GM12865 (cell line): ENCODE measurements around the gene CD22.

Source experiments
- DNase-seq: peaks from one replicate; pipeline ENCODE4 v3.0.0; 2010; ENCODE audit warnings: low read depth
- H3K4me3 ChIP-seq: 2 replicates; pipeline ENCODE4 v1.5.1; 2011; ENCODE audit warnings: mild to moderate bottlenecking, low read depth, low read length, control low read depth
- TF ChIP-seq, protein P1 (sequence below): IDR thresholded peaks from 2 replicates; pipeline ENCODE4 v1.5.1; 2011; ENCODE audit warnings: low read length, control low read depth, low read depth, inconsistent platforms; ENCODE audit not compliant: insufficient read depth; ENCODE audit errors: missing control alignments

CD22 gene

DNA sequence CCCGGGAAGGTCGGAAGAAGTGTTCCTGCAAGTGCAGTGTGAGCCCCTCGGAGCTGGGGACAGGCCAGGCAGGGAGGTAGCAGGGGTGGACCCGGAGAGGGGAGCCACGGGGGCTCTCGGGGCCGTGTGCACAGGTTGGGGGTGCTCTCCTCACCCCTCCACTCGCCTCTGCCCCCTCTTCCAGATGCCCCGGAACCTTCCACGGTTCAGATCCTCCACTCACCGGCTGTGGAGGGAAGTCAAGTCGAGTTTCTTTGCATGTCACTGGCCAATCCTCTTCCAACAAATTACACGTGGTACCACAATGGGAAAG is 9.0 kb downstream of the CD22 start:
- DNase-seq: no peak
- TF ChIP-seq, protein P1, sequence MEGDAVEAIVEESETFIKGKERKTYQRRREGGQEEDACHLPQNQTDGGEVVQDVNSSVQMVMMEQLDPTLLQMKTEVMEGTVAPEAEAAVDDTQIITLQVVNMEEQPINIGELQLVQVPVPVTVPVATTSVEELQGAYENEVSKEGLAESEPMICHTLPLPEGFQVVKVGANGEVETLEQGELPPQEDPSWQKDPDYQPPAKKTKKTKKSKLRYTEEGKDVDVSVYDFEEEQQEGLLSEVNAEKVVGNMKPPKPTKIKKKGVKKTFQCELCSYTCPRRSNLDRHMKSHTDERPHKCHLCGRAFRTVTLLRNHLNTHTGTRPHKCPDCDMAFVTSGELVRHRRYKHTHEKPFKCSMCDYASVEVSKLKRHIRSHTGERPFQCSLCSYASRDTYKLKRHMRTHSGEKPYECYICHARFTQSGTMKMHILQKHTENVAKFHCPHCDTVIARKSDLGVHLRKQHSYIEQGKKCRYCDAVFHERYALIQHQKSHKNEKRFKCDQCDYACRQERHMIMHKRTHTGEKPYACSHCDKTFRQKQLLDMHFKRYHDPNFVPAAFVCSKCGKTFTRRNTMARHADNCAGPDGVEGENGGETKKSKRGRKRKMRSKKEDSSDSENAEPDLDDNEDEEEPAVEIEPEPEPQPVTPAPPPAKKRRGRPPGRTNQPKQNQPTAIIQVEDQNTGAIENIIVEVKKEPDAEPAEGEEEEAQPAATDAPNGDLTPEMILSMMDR: no peak
- no peak overlapping the region for H3K4me3 ChIP-seq

DNA sequence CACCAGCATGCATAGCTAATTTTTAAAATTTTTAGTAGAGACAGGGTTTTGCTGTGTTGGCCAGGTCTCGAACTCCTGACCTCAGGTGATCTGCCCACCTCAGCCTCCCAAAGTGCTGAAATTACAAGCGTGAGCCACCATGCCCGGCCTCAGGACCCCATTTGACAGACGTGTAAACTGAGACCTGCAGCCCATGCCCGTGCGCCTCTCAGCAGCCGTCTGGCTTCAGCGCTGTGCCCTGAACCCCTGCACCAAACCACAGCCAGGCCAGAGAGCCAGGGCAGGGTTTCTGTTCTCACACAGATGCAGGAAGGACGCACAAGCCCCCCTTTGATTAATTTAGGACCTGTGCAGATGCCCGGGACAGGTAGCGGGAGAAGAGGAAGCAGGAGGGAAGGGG is 11.4 kb downstream of the CD22 start:
- H3K4me3 ChIP-seq: no peak overlapping the region
- DNase-seq: no peak

DNA sequence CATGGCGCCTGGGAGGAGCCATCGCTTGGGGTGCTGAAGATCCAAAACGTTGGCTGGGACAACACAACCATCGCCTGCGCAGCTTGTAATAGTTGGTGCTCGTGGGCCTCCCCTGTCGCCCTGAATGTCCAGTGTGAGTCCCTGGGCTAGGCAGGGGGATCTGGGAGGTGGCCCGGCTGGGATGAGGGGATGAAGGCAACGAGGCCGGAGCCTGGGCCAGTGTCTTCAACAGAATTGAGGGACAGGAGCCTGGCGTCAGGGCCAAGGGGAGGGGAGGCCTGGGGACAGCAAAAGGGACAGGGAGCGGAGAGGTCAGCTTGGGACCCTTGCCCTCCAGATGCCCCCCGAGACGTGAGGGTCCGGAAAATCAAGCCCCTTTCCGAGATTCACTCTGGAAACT is 12.0 kb downstream of the CD22 start:
- DNase-seq: no peak
- H3K4me3 ChIP-seq: no peak overlapping the region
- TF ChIP-seq, protein P1: no peak

More for the DNA sequence above, 11.4 kb downstream of the CD22 start:
- TF ChIP-seq, protein P1: no peak

DNA sequence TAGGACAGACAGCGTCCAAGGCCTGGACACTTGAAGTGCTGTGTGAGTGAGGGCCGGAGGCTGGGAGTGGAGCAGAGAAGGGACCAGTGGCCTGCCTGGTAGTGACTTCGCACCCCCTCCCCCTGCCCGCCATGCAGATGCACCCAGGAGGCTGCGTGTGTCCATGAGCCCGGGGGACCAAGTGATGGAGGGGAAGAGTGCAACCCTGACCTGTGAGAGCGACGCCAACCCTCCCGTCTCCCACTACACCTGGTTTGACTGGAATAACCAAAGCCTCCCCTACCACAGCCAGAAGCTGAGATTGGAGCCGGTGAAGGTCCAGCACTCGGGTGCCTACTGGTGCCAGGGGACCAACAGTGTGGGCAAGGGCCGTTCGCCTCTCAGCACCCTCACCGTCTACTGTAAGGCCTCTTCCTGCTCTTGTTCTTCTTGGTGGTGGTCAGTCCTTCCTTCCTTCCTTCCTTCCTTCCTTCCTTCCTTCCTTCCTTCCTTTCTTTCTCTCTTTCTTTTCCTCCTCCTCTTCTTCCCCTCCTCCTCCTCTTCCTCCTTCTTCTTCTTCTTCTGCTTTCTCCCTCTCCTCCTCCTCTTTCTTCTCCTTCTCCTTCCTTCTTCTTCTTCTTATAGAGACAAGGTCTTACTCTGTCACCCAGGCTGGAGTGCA is 12.7 kb downstream of the CD22 start:
- no peak overlapping the region for H3K4me3 ChIP-seq
- no peak for DNase-seq
- TF ChIP-seq, protein P1: no peak

DNA sequence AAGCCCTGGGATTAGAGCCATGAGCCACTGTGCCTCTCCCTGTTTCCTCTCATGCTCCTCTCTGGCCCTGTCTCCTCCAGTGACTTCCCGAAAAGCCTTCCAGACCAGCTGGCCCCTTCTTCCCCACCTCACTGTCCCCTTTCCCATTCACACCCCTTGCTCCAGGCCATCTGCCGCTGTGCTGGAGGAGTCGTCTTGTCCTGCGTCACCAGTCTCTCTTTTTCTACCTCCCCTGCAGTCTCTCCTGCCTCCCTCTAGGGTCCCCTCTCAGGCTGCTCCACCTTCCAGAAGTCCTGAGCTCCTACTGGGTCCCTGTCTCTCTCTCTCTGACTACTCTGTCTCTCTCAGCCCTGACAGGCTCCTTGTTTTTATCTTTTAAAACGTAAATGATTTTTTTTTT is 13.4 kb downstream of the CD22 start:
- TF ChIP-seq, protein P1: no peak
- no peak overlapping the region for H3K4me3 ChIP-seq
- no peak for DNase-seq

DNA sequence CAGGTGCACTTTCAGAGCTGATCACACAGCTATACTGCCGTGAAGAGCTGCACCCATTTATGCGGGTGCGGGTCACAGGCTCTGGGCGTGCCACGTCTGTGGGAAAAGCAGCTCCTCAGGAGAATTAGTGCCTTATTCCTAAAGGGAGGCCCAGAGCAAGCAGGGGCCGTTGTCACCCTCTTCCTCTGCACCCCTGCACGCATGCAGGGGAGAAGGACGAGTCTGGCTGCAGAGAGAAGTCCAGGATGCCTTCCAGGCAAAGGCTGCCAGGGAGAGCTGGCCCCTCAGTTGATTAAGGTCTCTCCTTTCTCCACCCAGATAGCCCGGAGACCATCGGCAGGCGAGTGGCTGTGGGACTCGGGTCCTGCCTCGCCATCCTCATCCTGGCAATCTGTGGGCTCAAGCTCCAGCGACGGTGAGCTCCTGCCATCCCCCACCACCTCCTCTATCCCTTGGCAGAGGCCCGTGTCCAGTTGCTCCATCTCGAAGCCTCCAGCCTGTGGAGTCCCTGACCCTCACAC is 15.6 kb downstream of the CD22 start:
- no peak overlapping the region for H3K4me3 ChIP-seq
- DNase-seq: no peak
- TF ChIP-seq, protein P1: no peak

DNA sequence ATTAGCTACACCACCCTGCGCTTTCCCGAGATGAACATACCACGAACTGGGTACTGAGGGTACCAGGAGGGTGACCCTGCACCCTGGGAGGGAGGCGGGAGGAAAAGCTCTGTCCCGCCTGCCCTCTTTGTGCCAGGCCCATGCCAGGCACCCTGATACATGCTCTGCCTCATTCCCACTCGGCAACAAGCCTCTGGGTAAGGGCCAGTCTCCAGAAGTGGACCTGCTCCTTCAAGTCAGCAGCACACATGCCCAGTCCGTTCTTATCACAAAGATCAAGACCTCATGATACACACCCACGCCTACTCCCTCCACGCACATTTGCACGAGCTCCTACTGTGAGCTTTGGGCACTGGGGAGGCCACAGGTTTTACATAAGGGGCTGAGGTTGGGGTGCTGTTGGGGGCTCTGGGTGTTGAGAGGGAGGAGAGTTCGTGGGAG is 16.7 kb downstream of the CD22 start:
- no peak for DNase-seq
- H3K4me3 ChIP-seq: peak overlapping the region; percentile 22
- TF ChIP-seq, protein P1: no peak
